H9 (cell line): ENCODE results near the gene TMEM169. TPM values are rescaled to one million over a fixed set of nuclear protein-coding genes. Genes with fewer than 3 reads are reported as not detected.

Experiments
- DNase-seq: peaks from one replicate; pipeline ENCODE4 v3.0.0-alpha.2; 2017
- H2AFZ ChIP-seq: one replicate; pipeline ENCODE4 v1.6.1; 2013; ENCODE audit warnings: mild to moderate bottlenecking, low read length, control low read depth, moderate library complexity
- H2AK5ac ChIP-seq: 2 replicates; pipeline ENCODE4 v1.6.1; 2013; ENCODE audit warnings: low read length, control low read depth, mixed read lengths; ENCODE audit not compliant: insufficient read length
- H2BK120ac ChIP-seq: one replicate; pipeline ENCODE4 v1.6.1; 2013; ENCODE audit warnings: low read depth, mild to moderate bottlenecking, low read length, control low read depth, inconsistent platforms; ENCODE audit not compliant: poor library complexity, severe bottlenecking
- H2BK12ac ChIP-seq: 2 replicates; pipeline ENCODE4 v1.6.1; 2013; ENCODE audit warnings: low read length, control low read depth, mixed read lengths, low read depth; ENCODE audit not compliant: insufficient read length
- H2BK15ac ChIP-seq: 2 replicates; pipeline ENCODE4 v1.6.1; 2013; ENCODE audit warnings: low read depth, low read length, control low read depth
- H2BK20ac ChIP-seq: one replicate; pipeline ENCODE4 v1.6.1; 2013; ENCODE audit warnings: low read depth, mild to moderate bottlenecking, low read length, control low read depth, inconsistent platforms; ENCODE audit not compliant: poor library complexity, severe bottlenecking
- H2BK5ac ChIP-seq: 2 replicates; pipeline ENCODE4 v1.6.1; 2013; ENCODE audit warnings: low read length, control low read depth, mixed read lengths; ENCODE audit not compliant: insufficient read length
- H3K14ac ChIP-seq: 2 replicates; pipeline ENCODE4 v1.6.1; 2013; ENCODE audit warnings: low read length, control low read depth; ENCODE audit not compliant: insufficient read depth
- H3K18ac ChIP-seq: 2 replicates; pipeline ENCODE4 v1.6.1; 2013; ENCODE audit warnings: low read depth, mild to moderate bottlenecking, mixed read lengths, low read length, control low read depth; ENCODE audit not compliant: insufficient read length
- H3K23ac ChIP-seq: 2 replicates; pipeline ENCODE4 v1.6.1; 2013; ENCODE audit warnings: low read length, control low read depth, mixed read lengths, low read depth; ENCODE audit not compliant: insufficient read length
- H3K23me2 ChIP-seq: 2 replicates; pipeline ENCODE4 v1.6.1; 2013; ENCODE audit warnings: low read depth, mild to moderate bottlenecking, mixed read lengths, low read length, control low read depth; ENCODE audit not compliant: insufficient read length, poor library complexity, severe bottlenecking
- H3K27ac ChIP-seq: 2 replicates; pipeline ENCODE4 v1.5.1; 2013; ENCODE audit warnings: low read length, control low read depth, mixed read lengths, low read depth; ENCODE audit not compliant: insufficient read length
- H3K27me3 ChIP-seq: 2 replicates; pipeline ENCODE4 v1.6.1; 2013; ENCODE audit warnings: low read length, control low read depth, inconsistent platforms; ENCODE audit not compliant: insufficient read depth
- H3K4ac ChIP-seq: 2 replicates; pipeline ENCODE4 v1.6.1; 2013; ENCODE audit warnings: low read depth, mild to moderate bottlenecking, control low read depth, inconsistent platforms, low read length, moderate library complexity
- H3K4me1 ChIP-seq: 2 replicates; pipeline ENCODE4 v1.6.1; 2013; ENCODE audit warnings: low read length, control low read depth, inconsistent platforms; ENCODE audit not compliant: insufficient read depth
- H3K4me2 ChIP-seq: 2 replicates; pipeline ENCODE4 v1.6.1; 2013; ENCODE audit warnings: low read length, control low read depth, mixed read lengths; ENCODE audit not compliant: insufficient read length, insufficient read depth
- H3K56ac ChIP-seq: 2 replicates; pipeline ENCODE4 v1.6.1; 2013; ENCODE audit warnings: low read depth, mild to moderate bottlenecking, mixed read lengths, low read length, control low read depth; ENCODE audit not compliant: insufficient read length
- H3K79me1 ChIP-seq: 2 replicates; pipeline ENCODE4 v1.6.1; 2013; ENCODE audit warnings: low read depth, mild to moderate bottlenecking, moderate library complexity, low read length, control low read depth, inconsistent platforms; ENCODE audit not compliant: insufficient read depth, poor library complexity, severe bottlenecking
- H3K79me2 ChIP-seq: 2 replicates; pipeline ENCODE4 v1.6.1; 2013; ENCODE audit warnings: low read length, control low read depth, inconsistent platforms; ENCODE audit not compliant: insufficient read depth
- H3K9ac ChIP-seq: 2 replicates; pipeline ENCODE4 v1.6.1; 2013; ENCODE audit warnings: low read length, control low read depth, mixed read lengths; ENCODE audit not compliant: insufficient read length; ENCODE audit errors: extremely low read depth
- H3K9me3 ChIP-seq: one replicate; pipeline ENCODE4 v1.6.1; 2013; ENCODE audit warnings: low read depth, low read length, inconsistent platforms; ENCODE audit not compliant: control insufficient read depth
- H3T11ph ChIP-seq: one replicate; pipeline ENCODE4 v1.6.1; 2013; ENCODE audit warnings: mild to moderate bottlenecking, low read length, control low read depth, inconsistent platforms
- H4K20me1 ChIP-seq: one replicate; pipeline ENCODE4 v1.6.1; 2013; ENCODE audit not compliant: control insufficient read depth, insufficient read length, insufficient read depth
- H4K5ac ChIP-seq: 2 replicates; pipeline ENCODE4 v1.6.1; 2013; ENCODE audit warnings: low read depth, mild to moderate bottlenecking, mixed read lengths, low read length, control low read depth; ENCODE audit not compliant: insufficient read length
- H4K8ac ChIP-seq: replicated peaks from 2 replicates; pipeline ENCODE4 v1.6.1; 2013; ENCODE audit warnings: low read length, control low read depth, mixed read lengths, low read depth; ENCODE audit not compliant: insufficient read length
- H4K91ac ChIP-seq: 2 replicates; pipeline ENCODE4 v1.6.1; 2013; ENCODE audit warnings: low read depth, mild to moderate bottlenecking, moderate library complexity, mixed read lengths, low read length, control low read depth; ENCODE audit not compliant: insufficient read length
- H3K27ac Mint-ChIP-seq, 3 experiments: 2 replicates in 2 of 3; 3 replicates in 1 of 3; pipeline ENCODE4 v1.8.0; 2020 to 2021; ENCODE audit warnings: mixed read lengths in 3 of 3, mild to moderate bottlenecking in 1 of 3, moderate library complexity in 1 of 3
- H3K27me3 Mint-ChIP-seq: 2 replicates; pipeline ENCODE4 v1.8.0; 2021; ENCODE audit warnings: low read depth, mild to moderate bottlenecking, moderate library complexity, mixed read lengths
- H3K36me3 Mint-ChIP-seq, 3 experiments: 2 replicates in 2 of 3; 3 replicates in 1 of 3; pipeline ENCODE4 v1.8.0; 2020 to 2021; ENCODE audit warnings: low read depth in 3 of 3, mixed read lengths in 3 of 3; ENCODE audit not compliant: insufficient read depth in 1 of 3
- H3K4me1 Mint-ChIP-seq, 2 experiments: 2 replicates each; pipeline ENCODE4 v1.8.0; 2020; ENCODE audit warnings: mixed read lengths in 2 of 2
- H3K4me3 Mint-ChIP-seq, 2 experiments: 2 replicates in 1 of 2; 3 replicates in 1 of 2; pipeline ENCODE4 v1.8.0; 2020 to 2021; ENCODE audit warnings: mild to moderate bottlenecking in 2 of 2, mixed read lengths in 2 of 2, moderate library complexity in 1 of 2
- H3K9me3 Mint-ChIP-seq, 2 experiments: 2 replicates in 1 of 2; 3 replicates in 1 of 2; pipeline ENCODE4 v1.8.0; 2020; ENCODE audit warnings: mild to moderate bottlenecking in 2 of 2, mixed read lengths in 2 of 2, moderate library complexity in 1 of 2
- total RNA-seq: library from RNA; stranded (reverse); gene quantifications from 2 replicates; pipeline ENCODE4 v1.2.1, GENCODE V29; 2021
- TF ChIP-seq, protein P1 (sequence below): fragments of 200-600 bp; sonication (generic); conservative IDR thresholded peaks from 3 replicates; pipeline ENCODE4 v1.8.0; 2021; ENCODE audit warnings: antibody characterized with exemption, mild to moderate bottlenecking

The TMEM169 gene
- total RNA-seq, 1 experiment from 2014 or later, result 1.0 TPM

GRCh38 chr2:216072473-216072872 lies 9.2 kb upstream of the TMEM169 start:
- no peak overlapping the region for H3T11ph ChIP-seq
- H2AFZ ChIP-seq, result no peak overlapping the region
- no peak overlapping the region for H3K27ac ChIP-seq
- Mint-ChIP-seq H3K4me1 (no peaks in the 10 kb centered on the region), H3K27me3 (no peaks in the 10 kb centered on the region), H3K27ac (no peak overlapping the region), H3K9me3 (no peaks in the 10 kb centered on the region), H3K36me3 (peaks cover 0 to 5% (median 0%) of the 10 kb centered on the region in 3 experiments; a peak in 4 of 7 replicates), H3K4me3 (no peak overlapping the region)
- no peak overlapping the region for H2BK15ac ChIP-seq
- H2BK12ac ChIP-seq, result no peak overlapping the region
- no peaks in the 10 kb centered on the region for H3K9me3 ChIP-seq
- no peak overlapping the region for H3K23ac ChIP-seq
- no peak overlapping the region for H3K14ac ChIP-seq
- H3K4me2 ChIP-seq, result no peak overlapping the region
- H4K91ac ChIP-seq, result no peak overlapping the region
- no peak for DNase-seq
- no peak overlapping the region for H4K5ac ChIP-seq
- H3K9ac ChIP-seq, result no peak overlapping the region
- H3K4me1 ChIP-seq, result no peaks in the 10 kb centered on the region
- TF ChIP-seq, protein P1, sequence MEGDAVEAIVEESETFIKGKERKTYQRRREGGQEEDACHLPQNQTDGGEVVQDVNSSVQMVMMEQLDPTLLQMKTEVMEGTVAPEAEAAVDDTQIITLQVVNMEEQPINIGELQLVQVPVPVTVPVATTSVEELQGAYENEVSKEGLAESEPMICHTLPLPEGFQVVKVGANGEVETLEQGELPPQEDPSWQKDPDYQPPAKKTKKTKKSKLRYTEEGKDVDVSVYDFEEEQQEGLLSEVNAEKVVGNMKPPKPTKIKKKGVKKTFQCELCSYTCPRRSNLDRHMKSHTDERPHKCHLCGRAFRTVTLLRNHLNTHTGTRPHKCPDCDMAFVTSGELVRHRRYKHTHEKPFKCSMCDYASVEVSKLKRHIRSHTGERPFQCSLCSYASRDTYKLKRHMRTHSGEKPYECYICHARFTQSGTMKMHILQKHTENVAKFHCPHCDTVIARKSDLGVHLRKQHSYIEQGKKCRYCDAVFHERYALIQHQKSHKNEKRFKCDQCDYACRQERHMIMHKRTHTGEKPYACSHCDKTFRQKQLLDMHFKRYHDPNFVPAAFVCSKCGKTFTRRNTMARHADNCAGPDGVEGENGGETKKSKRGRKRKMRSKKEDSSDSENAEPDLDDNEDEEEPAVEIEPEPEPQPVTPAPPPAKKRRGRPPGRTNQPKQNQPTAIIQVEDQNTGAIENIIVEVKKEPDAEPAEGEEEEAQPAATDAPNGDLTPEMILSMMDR, result no peak
- H3K18ac ChIP-seq, result no peak overlapping the region
- H4K8ac ChIP-seq, result no peak overlapping the region
- H2BK20ac ChIP-seq, result no peak overlapping the region
- no peak overlapping the region for H2BK120ac ChIP-seq
- H3K27me3 ChIP-seq, result no peaks in the 10 kb centered on the region
- no peak overlapping the region for H3K56ac ChIP-seq
- H2AK5ac ChIP-seq, result no peak overlapping the region
- no peaks in the 10 kb centered on the region for H3K23me2 ChIP-seq
- no peaks in the 10 kb centered on the region for H3K79me2 ChIP-seq
- no peak overlapping the region for H3K4ac ChIP-seq
- no peak overlapping the region for H2BK5ac ChIP-seq
- no peaks in the 10 kb centered on the region for H4K20me1 ChIP-seq
- no peaks in the 10 kb centered on the region for H3K79me1 ChIP-seq
